Astrocyte of the cerebellum (primary cell): ENCODE data around the gene UBE3C.
A peak's percentile ranks its signal among the peaks of the same experiment; 100 is the strongest.

Experiments used
- DNase-seq: peaks from one replicate; pipeline ENCODE4 v3.0.0-alpha.2; 2011; ENCODE audit warnings: low read depth
- H3K4me3 ChIP-seq: 2 replicates; pipeline ENCODE4 v1.5.1; 2011; ENCODE audit warnings: mild to moderate bottlenecking, low read depth, low read length, moderate library complexity
- CTCF ChIP-seq: IDR thresholded peaks from 2 replicates; pipeline ENCODE4 v1.5.1; 2012; ENCODE audit warnings: low read length, low read depth, moderate library complexity, mild to moderate bottlenecking; ENCODE audit errors: missing control alignments
- in situ Hi-C: cut with HindIII; loops from 2 replicates; pipeline ENCODE4 v1.10.0; 2017; ENCODE audit warnings: low sequenced_read_pairs

UBE3C gene

GRCh38 chr7:157140511-157140905 is 1.8 kb downstream of the UBE3C start:
- H3K4me3 ChIP-seq: peak overlapping the region; percentile 69
- in situ Hi-C loops: no loop called here
- DNase-seq: no peak
- TF ChIP-seq CTCF: no peak

- in situ Hi-C loops: no loop called here
- no peak overlapping the region for H3K4me3 ChIP-seq
- TF ChIP-seq CTCF: no peak
Observed at GRCh38 chr7:157141525-157142060, 2.9 kb downstream of the UBE3C start.

GRCh38 chr7:157143788-157144187 is 5.1 kb downstream of the UBE3C start:
- in situ Hi-C loops: no loop called here
- H3K4me3 ChIP-seq: no peak overlapping the region
- no peak for TF ChIP-seq CTCF
- no peak for DNase-seq

More at GRCh38 chr7:157141525-157142060, 2.9 kb downstream of the UBE3C start:
- no peak for DNase-seq

GRCh38 chr7:157149317-157149716 is 10.6 kb downstream of the UBE3C start:
- in situ Hi-C loops: no loop called here
- no peak overlapping the region for H3K4me3 ChIP-seq
- no peak for DNase-seq
- TF ChIP-seq CTCF: no peak

- TF ChIP-seq CTCF: no peak
- in situ Hi-C loops: no loop called here
- H3K4me3 ChIP-seq: peak overlapping the region; percentile 5
- DNase-seq: peak; percentile 55
Observed at GRCh38 chr7:157150882-157151281, 12.2 kb downstream of the UBE3C start.

GRCh38 chr7:157151626-157152339 is 13.1 kb downstream of the UBE3C start:
- no peak overlapping the region for H3K4me3 ChIP-seq
- no peak for TF ChIP-seq CTCF
- DNase-seq: no peak
- in situ Hi-C loops: no loop called here
